ENCODE measurements around the gene WWP2.
"Not testable (repeated sequence)": the region's sequence is repeated elsewhere in the genome, so short reads cannot be mapped to it uniquely, and the experiment has no call there.

The WWP2 gene

GRCh38 chr16:69931631-69932030 is 169.5 kb downstream of the WWP2 start:
- no peak for DNase-seq

- DNase-seq = no peak
These were observed 170.1 kb downstream of the WWP2 start for GRCh38 chr16:69932228-69932627.

DNA sequence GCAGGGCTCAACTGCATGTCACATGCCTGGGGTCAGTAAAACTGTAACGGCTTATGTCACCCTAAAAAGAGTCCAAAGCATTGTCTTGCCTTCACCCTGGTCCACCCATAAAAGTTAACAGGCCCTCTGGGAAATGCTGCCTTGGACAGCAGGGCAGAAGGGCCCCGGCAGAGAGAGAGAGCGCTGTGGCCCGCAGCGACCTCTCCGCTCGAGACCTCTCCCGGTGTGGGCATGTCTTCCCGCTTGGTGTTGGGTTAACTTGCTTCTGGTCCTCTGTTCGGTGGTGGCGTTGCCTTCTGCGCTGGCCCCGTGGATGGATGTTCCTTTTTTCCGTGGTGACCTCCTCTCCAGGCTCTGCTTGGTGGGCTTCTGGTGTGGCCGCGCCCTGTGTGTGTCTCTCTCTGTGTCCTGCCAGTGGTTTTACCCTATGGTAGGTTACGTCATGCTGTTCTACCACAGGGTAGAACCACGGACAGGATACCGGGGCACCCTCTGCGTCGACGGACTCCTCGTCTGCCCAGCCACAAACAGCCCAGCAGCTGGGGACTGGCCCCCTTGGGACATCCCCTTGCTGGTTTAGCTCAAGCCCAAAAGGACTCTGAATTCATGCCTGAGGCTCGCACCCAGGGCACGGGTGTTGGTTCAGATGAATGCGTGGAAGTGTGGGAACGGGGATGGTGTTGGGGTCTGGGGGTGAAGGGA is 170.7 kb downstream of the WWP2 start:
- peak; percentile 29 for DNase-seq

GRCh38 chr16:69934044-69934443 is 171.9 kb downstream of the WWP2 start:
- no peak for DNase-seq

- DNase-seq = no peak
These were observed 172.6 kb downstream of the WWP2 start for GRCh38 chr16:69934751-69935150.

GRCh38 chr16:69935278-69935711 is 173.2 kb downstream of the WWP2 start:
- peak; percentile 48 for DNase-seq

DNA sequence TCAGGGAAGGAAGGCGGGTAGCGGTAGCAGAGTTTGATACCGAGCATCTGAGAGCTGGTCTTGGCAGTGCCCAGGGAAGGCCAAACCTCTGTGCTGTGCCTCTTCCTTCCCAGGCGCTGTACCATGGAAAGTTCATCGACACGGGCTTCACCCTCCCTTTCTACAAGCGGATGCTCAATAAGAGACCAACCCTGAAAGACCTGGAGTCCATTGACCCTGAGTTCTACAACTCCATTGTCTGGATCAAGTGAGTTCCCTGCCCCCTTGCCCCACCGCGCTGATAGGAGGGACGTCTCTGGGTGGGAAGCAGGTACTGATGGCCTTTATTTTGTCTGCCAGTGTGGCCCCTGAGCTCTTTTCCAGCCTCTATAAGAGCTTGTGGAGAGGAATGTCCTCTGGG is 173.6 kb downstream of the WWP2 start:
- DNase-seq = no peak

- no peak for DNase-seq
These were observed 174.1 kb downstream of the WWP2 start for GRCh38 chr16:69936252-69936651.

DNA sequence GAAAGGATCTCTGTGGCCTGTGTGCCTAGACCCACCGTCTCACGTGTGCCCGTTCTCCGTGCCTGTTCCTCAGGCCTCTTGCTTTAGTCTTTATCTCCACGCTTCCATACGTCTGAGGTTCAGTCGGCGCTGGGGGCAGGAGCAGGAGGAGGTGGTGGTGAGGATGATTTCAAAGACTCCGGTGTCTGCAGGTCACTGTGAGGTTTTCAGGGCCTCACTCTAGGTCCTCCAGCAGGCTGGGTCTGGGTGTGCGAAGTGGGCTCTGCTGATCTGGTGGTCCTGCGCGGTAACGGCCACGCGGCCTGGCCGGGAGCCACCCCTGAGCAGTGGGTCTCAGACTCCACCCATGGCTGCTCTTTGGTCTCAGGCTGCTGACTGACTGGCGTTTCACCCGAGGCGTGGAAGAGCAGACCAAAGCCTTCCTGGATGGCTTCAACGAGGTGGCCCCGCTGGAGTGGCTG is 174.6 kb downstream of the WWP2 start:
- no peak for DNase-seq

GRCh38 chr16:69937465-69937951 is 175.4 kb downstream of the WWP2 start:
- DNase-seq = no peak

- DNase-seq = no peak
These were observed 177.1 kb downstream of the WWP2 start for GRCh38 chr16:69938981-69939820.

- DNase-seq = no peak
These were observed 177.9 kb downstream of the WWP2 start for GRCh38 chr16:69939821-69940585.

DNA sequence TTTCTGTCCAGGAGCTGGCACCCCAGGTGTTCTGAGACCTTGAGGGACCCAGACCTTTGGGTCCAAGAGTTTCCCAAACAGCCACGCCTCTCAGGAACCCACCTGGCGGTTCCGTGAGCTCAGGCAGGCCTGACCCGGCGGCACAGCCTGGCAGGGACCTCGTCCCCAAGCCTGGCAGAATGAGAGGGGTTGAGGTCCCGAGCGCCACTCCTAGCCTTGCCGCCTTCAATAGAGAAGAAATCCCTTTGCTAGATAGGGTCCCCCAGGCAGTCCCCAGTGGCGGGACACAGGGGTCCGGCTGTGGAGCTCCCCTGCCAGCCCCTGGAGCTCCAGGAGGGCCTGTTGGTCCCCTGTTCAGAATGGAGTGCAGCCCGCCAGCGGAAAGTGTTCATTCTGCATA is 178.5 kb downstream of the WWP2 start:
- no peak for DNase-seq

DNA sequence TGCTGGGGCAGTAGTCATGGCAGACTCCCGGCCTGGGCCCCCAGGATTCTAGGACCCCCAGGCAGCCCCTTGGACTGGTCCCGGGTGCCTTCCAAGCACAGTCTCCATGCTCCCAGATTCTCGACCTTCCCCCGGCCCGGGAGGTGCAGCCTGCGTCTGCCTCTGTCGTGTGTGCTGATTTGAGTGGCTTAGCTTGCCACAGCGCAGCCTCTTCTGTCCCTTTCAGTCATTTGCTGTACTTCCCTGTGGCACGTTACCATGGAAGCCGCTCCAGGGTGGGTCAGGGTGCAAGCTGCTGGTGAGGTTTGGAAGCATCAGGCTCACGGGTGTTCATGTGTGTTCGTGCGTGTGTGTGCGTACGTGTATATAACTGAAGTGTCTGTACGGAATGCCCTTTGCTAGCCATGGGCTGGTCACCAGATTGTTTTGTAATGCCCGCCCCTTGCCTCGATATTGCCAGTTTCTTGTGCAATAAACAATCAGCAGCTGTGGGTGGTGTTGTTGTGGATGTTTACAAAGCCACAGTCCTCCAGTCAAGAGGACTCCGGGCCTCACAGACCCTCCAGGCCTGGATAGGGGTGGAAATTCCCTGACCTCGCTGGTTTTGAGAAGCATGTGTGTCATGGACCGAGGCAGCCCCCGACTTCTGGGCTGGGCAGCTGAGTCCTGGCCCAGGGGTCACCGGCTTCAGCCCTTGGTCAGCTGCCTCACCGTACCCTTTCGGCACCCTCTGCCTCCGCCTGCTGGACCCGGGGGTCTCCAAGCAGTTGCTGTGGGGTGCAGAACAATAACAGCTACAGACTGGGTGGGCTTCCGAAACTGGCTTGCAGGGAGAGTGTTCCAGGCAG is 179.3 kb downstream of the WWP2 start:
- peak; percentile 27 for DNase-seq

DNA sequence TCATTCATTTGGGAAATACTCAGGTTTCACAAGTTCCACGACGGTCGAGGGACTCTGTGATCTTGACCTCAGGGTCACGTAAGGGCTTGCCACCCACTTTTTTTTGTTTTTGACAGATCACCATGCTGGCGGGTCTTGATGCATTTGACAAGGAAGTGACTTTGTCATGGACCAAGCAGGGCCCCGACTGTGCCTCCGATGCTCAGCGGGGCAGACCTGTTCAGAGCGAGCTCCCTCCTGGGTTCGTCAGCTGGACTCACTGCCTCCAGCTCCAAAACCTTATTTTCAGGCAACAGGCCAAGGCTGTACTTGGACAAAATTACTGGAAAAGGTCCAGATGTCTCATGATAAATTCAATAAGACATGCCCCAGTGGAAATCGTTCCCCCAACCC is 180.0 kb downstream of the WWP2 start:
- no peak for DNase-seq

DNA sequence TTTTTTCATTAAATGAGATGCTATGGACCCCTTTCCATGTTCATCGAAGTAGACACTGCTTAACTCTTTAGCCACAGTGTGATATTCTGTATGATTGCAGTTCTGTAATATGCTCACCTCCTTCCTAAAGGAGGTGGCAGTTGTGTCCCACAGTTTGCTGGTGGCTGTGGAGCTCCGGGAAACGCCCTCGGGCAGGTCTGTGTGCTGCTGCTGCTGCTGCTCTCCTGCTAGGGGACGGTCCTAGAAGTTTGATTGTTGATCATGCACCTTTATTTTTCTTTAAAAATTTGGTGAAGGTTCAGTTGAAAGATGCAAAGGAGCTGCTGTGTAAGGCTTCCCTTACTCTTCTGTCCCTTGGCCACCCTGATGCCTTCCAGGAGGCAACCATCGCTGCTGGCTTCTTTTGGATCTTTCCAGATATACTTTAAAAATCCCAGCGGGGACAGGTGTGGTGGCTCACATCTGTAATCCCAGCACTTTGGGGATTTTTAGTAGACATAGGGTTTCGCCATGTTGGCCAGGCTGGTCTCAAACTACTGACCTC is 180.6 kb downstream of the WWP2 start:
- DNase-seq = no peak

GRCh38 chr16:69943241-69944036 is 181.3 kb downstream of the WWP2 start:
- not testable (repeated sequence) for DNase-seq

- not testable (repeated sequence) for DNase-seq
These were observed 188.3 kb downstream of the WWP2 start for GRCh38 chr16:69950411-69950810.

DNA sequence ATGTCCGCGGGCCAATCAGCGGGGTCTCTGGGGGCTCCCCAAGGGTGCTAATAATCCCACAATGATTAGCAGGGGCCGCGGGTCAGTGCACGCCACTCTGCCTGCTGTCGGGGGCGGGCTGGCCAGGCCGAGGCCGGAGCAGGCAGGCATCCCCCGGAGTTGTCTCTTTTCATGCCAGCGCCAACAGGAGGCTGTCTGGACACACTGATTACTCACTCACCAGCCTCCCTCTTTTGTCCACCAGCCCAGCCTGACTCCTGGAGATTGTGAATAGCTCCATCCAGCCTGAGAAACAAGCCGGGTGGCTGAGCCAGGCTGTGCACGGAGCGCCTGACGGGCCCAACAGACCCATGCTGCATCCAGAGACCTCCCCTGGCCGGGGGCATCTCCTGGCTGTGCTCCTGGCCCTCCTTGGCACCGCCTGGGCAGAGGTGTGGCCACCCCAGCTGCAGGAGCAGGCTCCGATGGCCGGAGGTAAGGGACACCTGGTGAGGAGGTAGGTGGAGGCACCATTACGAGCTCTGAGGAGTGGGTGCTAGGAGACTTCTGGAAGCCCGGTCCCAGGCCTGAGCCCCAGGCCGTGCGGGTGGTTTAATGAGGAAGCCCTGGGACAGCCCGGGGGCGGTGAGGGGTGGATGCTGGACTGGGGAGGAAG is 189.0 kb downstream of the WWP2 start, which contains the start of gene CLEC18A:
Gene CLEC18A (plus strand): TSS at position 318 of the 655 bp plus-strand sequence. CDS start 33 bp downstream, at position 351.
- DNase-seq = not testable (repeated sequence)

- DNase-seq = not testable (repeated sequence)
These were observed 189.5 kb downstream of the WWP2 start for GRCh38 chr16:69951672-69952031.

Data from right hindlimb (tissue), 1 donor.